Right kidney (tissue), 1 donor: Measurements from ENCODE around the gene GRIA3.
"Not testable (repeated sequence)": the region's sequence is repeated elsewhere in the genome, so short reads cannot be mapped to it uniquely, and the experiment has no call there.

Source experiments
- DNase-seq: peaks from one replicate; pipeline ENCODE4 v3.0.0-alpha.2; 2016

GRIA3 gene

GRCh38 chrX:123358457-123358856, 174.4 kb downstream of the GRIA3 start:
- DNase-seq: no peak

GRCh38 chrX:123361371-123361770, 177.3 kb downstream of the GRIA3 start:
- no peak for DNase-seq

GRCh38 chrX:123386196-123386595, 202.1 kb downstream of the GRIA3 start:
- DNase-seq: not testable (repeated sequence)

- no peak for DNase-seq
These were observed 208.8 kb downstream of the GRIA3 start for GRCh38 chrX:123392921-123393320.

GRCh38 chrX:123399709-123400108, 215.6 kb downstream of the GRIA3 start:
- no peak for DNase-seq

- DNase-seq: no peak
These were observed 221.2 kb downstream of the GRIA3 start for GRCh38 chrX:123405231-123405630.

- no peak for DNase-seq
These were observed 225.0 kb downstream of the GRIA3 start for GRCh38 chrX:123408821-123409737.

- DNase-seq: no peak
These were observed 238.8 kb downstream of the GRIA3 start for GRCh38 chrX:123422875-123423274.

- DNase-seq: no peak
These were observed 240.5 kb downstream of the GRIA3 start for GRCh38 chrX:123424546-123424945.

GRCh38 chrX:123425471-123425870, 241.4 kb downstream of the GRIA3 start:
- DNase-seq: no peak

GRCh38 chrX:123425904-123426303, 241.8 kb downstream of the GRIA3 start:
- DNase-seq: no peak

- no peak for DNase-seq
These were observed 248.5 kb downstream of the GRIA3 start for GRCh38 chrX:123432361-123433150.

GRCh38 chrX:123436512-123437136, 252.5 kb downstream of the GRIA3 start:
- DNase-seq: no peak

- not testable (repeated sequence) for DNase-seq
These were observed 255.8 kb downstream of the GRIA3 start for GRCh38 chrX:123439926-123440325.

GRCh38 chrX:123442764-123443163, 258.7 kb downstream of the GRIA3 start:
- no peak for DNase-seq

- DNase-seq: no peak
These were observed 263.4 kb downstream of the GRIA3 start for GRCh38 chrX:123447506-123447905.

- no peak for DNase-seq
These were observed 265.3 kb downstream of the GRIA3 start for GRCh38 chrX:123449335-123449734.

- no peak for DNase-seq
These were observed 266.1 kb downstream of the GRIA3 start for GRCh38 chrX:123450222-123450621.

GRCh38 chrX:123454712-123455431, 270.8 kb downstream of the GRIA3 start:
- DNase-seq: no peak

- no peak for DNase-seq
These were observed 271.6 kb downstream of the GRIA3 start for GRCh38 chrX:123455693-123456092.

- DNase-seq: no peak
These were observed 280.6 kb downstream of the GRIA3 start for GRCh38 chrX:123464709-123465108.

- DNase-seq: no peak
These were observed 284.4 kb downstream of the GRIA3 start for GRCh38 chrX:123468481-123468880.
